Measurements from ENCODE around the gene FANCD2.

GRCh38 chr3:10116928-10117327 lies 90.7 kb downstream of the FANCD2 start:
- no peak for TF ChIP-seq CTCF (conservative IDR thresholded peaks at IDR 0.05; ENCODE audit: low read length)
- TF ChIP-seq EZH2phosphoT487 (IDR thresholded peaks at IDR 0.05; ENCODE audit: borderline replicate concordance), result no peak
